Left lung (tissue), 10 donors: ENCODE measurements around the gene KCNJ12. TPM values are rescaled to one million over a fixed set of nuclear protein-coding genes. Genes with fewer than 3 reads are reported as not detected.

Source experiments
- ATAC-seq: fragments of 200-7000 bp; cut with Tn5 transposase; one replicate; pipeline ENCODE4 v1.9.1; 2020; ENCODE audit warnings: moderate library complexity
- DNase-seq, 4 donors: peaks; one replicate each; pipeline ENCODE4 v3.0.0-alpha.2; 2013 to 2020
- H3K27ac ChIP-seq, 2 donors: fragments of 200-600 bp; sonication (generic) in 1 of 2; one replicate each; pipeline versions ENCODE4 v1.5.0 to v1.8.0; 2020 to 2021
- H3K27me3 ChIP-seq, 2 donors: fragments of 200-600 bp; sonication (generic) in 1 of 2; one replicate each; pipeline versions ENCODE4 v1.5.0 to v1.8.0; 2020 to 2021
- H3K36me3 ChIP-seq, 2 donors: fragments of 200-600 bp; sonication (generic) in 1 of 2; one replicate each; pipeline versions ENCODE4 v1.5.0 to v1.8.0; 2020 to 2021
- H3K4me1 ChIP-seq, 2 donors: fragments of 200-600 bp; one replicate each; pipeline ENCODE4 v1.8.0; 2021
- H3K4me3 ChIP-seq, 2 donors: fragments of 200-600 bp; sonication (generic) in 1 of 2; one replicate each; pipeline versions ENCODE4 v1.5.0 to v1.8.0; 2020 to 2021; ENCODE audit warnings: mild to moderate bottlenecking in 1 of 2
- H3K9me3 ChIP-seq, 2 donors: fragments of 200-600 bp; sonication (generic) in 1 of 2; one replicate each; pipeline versions ENCODE4 v1.5.0 to v1.8.0; 2020 to 2021
- CTCF ChIP-seq, 2 donors: fragments of 200-600 bp; sonication (generic) in 1 of 2; IDR thresholded peaks; one replicate each; pipeline versions ENCODE4 v1.5.0 to v1.8.0; 2021; ENCODE audit warnings: antibody characterized with exemption in 2 of 2
- intact Hi-C, 2 donors: fragments of 100-400 bp; cut with DNase I; formaldehyde crosslinking; loops; one replicate each; pipeline versions ENCODE4 v1.11.2 to v1.14.2; 2022
- polyA plus RNA-seq, 6 donors: library from polyadenylated mRNA; unstranded; fragments of 120-200 nt; gene quantifications; one replicate each; pipeline ENCODE4 v1.2.1, GENCODE V29; 2013; ENCODE audit not compliant: insufficient read length in 6 of 6
- total RNA-seq, 2 donors: library from RNA; stranded (reverse); fragmentation: NEBNext Ultra II Directional; extraction: Animal tissue kit (Norgen Biotek cat#: 25700); gene quantifications; one replicate each; pipeline ENCODE4 v1.2.1, GENCODE V29; 2021
- donor health status: DM: no; HTN: yes; CAD: no.
- donor health status: DM: no; HTN: no; CAD: no.

KCNJ12 gene
- total and polyA plus RNA-seq, 8 donors, result 3.0 to 5.7 (median 3.7) TPM

GRCh38 chr17:21388066-21388465 lies 11.9 kb downstream of the KCNJ12 start:
- no peaks in the 10 kb centered on the region for H3K4me1 ChIP-seq
- ATAC-seq (no peak), DNase-seq (no peak)
- no peak for TF ChIP-seq CTCF (IDR thresholded peaks at IDR 0.05)
- no peak overlapping the region for H3K27ac ChIP-seq
- no peaks in the 10 kb centered on the region for H3K9me3 ChIP-seq
- H3K4me3 ChIP-seq, result no peak overlapping the region
- intact Hi-C loops, result no loop called here
- H3K36me3 ChIP-seq, result no peaks in the 10 kb centered on the region
- peaks cover 0 to 7% of the 10 kb centered on the region in 2 donors for H3K27me3 ChIP-seq

GRCh38 chr17:21388944-21389343 lies 12.8 kb downstream of the KCNJ12 start:
- Histone ChIP-seq H3K4me3 (no peak overlapping the region), H3K27me3 (peaks cover 0 to 5% of the 10 kb centered on the region in 2 donors), H3K4me1 (no peaks in the 10 kb centered on the region), H3K9me3 (no peaks in the 10 kb centered on the region), H3K27ac (no peak overlapping the region), H3K36me3 (no peaks in the 10 kb centered on the region)
- intact Hi-C loops, result no loop called here
- DNase-seq (no peak), ATAC-seq (no peak)
- no peak for TF ChIP-seq CTCF (IDR thresholded peaks at IDR 0.05)

- no peaks in the 10 kb centered on the region for H3K9me3 ChIP-seq
- no peak for TF ChIP-seq CTCF (IDR thresholded peaks at IDR 0.05)
- no peak for ATAC-seq
- H3K27me3 ChIP-seq, result peaks cover 0 to 5% of the 10 kb centered on the region in 2 donors
- H3K4me1 ChIP-seq, result no peaks in the 10 kb centered on the region
- no peak for DNase-seq
- no peak overlapping the region for H3K27ac ChIP-seq
- intact Hi-C loops, result no loop called here
- H3K4me3 ChIP-seq, result no peak overlapping the region
- H3K36me3 ChIP-seq, result no peaks in the 10 kb centered on the region
Measured at GRCh38 chr17:21389394-21389793, 13.2 kb downstream of the KCNJ12 start.

DNA sequence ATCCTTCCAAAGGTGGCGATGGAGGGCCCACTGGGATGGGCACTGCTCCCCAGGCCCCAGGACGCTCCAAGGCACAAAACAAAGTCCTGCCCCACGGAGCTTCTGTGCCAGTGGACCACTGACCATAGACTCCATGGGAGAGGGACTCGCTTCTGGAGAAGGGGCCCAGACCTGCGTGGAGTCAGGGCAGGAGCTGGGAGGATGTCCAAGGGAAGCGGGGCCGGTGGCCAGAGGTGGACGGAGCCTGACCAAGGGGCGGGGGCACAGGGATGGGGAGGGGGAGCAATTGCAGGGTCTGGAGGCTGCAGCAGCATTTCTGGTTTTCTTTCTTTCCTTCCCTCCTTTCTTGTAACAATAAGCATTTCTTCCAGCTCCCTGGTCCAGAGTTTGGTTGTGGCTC lies 14.1 kb downstream of the KCNJ12 start:
- no peak overlapping the region for H3K4me3 ChIP-seq

GRCh38 chr17:21392266-21392665 lies 16.1 kb downstream of the KCNJ12 start:
- Histone ChIP-seq H3K4me1 (no peaks in the 10 kb centered on the region), H3K4me3 (no peak overlapping the region), H3K9me3 (no peaks in the 10 kb centered on the region), H3K36me3 (no peaks in the 10 kb centered on the region), H3K27me3 (peaks cover 0 to 5% of the 10 kb centered on the region in 2 donors), H3K27ac (no peak overlapping the region)
- ATAC-seq (no peak), DNase-seq (no peak)
- TF ChIP-seq CTCF (IDR thresholded peaks at IDR 0.05), result no peak
- intact Hi-C loops, result no loop called here

More for the DNA sequence above, 14.1 kb downstream of the KCNJ12 start:
- H3K27me3 ChIP-seq, result peaks cover 0 to 5% of the 10 kb centered on the region in 2 donors
- DNase-seq (no peak), ATAC-seq (no peak)
- H3K27ac ChIP-seq, result no peak overlapping the region
- no peak for TF ChIP-seq CTCF (IDR thresholded peaks at IDR 0.05)
- H3K36me3 ChIP-seq, result no peaks in the 10 kb centered on the region
- intact Hi-C loops, result no loop called here
- no peaks in the 10 kb centered on the region for H3K4me1 ChIP-seq
- H3K9me3 ChIP-seq, result no peaks in the 10 kb centered on the region
